HG02571 (cell line): ENCODE measurements around the gene HOXD4.

ENCODE experiments used
- ATAC-seq: cut with Tn5 transposase; IDR thresholded peaks from one replicate; pipeline ENCODE4 v1.9.1; 2021; ENCODE audit warnings: mild to moderate bottlenecking, moderate library complexity; ENCODE audit not compliant: unreplicated experiment

HOXD4 gene

DNA sequence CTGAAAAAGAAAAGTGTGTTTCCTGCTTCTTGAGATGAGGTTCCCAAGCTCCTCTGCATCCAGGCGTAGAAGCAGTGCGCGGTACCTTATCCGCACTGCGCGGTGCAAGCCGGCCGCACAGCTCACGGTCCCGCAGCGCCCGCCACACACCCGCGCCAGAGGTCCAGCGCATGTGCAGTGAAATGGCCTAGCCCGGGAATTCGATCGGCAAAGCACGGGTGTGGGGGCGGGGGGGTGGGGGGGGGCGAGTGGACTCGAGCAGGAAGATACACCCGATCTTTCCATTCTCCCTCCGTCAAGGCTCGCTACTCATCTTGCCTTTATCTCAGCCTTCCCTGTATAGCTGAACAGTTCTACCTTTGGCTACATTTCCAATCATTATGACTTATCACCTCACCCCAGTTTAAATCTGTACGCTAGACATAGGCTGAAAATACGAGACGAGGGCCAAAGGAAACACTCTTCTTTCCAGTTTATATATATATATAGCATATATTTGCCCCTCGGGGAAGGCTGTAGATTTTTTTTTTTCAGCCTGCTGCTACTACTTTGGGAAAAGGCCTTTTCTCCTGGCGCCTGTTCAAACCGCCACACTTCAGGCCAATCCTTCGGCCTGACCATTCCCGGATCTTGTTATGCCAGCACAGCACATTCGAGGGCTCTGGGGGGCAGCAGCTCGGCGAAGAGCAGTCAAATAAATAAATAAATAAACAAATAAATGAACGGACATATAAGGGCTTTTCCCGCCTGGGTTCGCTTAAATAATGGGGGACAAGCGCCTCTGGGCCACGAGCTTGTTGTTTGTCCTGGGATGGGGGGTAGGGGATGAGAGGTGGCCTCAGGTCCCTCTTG, 11.5 kb upstream of the HOXD4 start:
- ATAC-seq: no peak

DNA sequence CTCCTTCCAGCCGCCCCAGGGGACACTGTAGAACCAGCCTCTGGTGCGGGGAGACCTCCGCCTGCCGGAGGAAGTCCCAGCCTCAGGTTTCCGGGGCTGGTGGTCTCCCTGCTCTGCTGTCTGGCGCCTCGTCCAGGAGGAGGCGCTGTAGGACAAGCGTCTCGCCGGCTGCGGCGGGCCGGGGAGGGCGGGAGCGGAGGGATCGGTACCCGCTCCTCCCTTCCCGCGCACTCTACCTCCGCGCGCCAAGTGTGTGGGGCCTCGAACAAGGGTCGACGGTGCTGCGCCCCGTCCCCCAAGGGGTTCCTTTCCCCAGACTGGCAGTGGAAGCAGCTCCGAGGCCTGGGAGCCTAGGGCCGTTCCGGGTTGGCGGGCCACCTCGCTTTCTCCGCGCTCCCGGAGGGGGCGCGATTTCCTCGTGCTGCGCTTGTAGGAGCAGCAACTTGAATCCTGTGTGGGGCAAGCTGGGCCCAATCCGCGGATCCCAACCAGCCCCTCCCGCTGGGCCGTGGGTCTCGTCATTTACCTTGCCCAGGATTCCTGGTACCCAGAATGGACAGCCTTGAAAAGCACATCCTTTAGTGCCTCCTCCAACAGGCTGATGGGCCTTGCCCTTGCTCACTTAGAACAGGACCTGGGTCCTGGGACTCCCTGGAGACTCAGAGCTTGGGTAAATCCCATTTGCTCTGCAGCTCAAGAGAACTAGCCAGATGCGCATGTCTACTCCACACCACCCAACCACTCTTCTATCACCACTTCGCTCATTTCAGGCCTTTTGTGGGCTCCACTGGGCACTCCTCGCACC, 10.6 kb upstream of the HOXD4 start:
- peak; percentile 79 for ATAC-seq

DNA sequence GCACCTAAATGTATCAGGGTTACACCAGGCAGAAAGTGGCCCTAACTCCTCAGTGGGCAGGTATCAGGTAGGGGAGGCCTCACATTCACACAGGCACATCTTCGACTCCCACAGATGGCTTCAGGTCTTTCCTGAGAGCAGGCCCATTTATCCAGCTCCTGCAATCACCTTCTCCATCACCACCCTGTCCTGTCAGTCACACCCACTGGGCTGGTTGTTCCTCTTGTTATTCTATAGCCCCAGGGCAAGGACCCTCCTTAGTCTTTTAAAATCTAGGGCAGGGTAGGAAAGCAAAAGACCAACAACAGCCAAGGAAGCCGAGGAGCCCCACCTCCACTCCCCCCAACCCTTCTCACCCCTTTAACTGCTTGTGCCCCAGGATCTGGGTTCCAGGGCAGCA, 9.1 kb upstream of the HOXD4 start:
- no peak for ATAC-seq

DNA sequence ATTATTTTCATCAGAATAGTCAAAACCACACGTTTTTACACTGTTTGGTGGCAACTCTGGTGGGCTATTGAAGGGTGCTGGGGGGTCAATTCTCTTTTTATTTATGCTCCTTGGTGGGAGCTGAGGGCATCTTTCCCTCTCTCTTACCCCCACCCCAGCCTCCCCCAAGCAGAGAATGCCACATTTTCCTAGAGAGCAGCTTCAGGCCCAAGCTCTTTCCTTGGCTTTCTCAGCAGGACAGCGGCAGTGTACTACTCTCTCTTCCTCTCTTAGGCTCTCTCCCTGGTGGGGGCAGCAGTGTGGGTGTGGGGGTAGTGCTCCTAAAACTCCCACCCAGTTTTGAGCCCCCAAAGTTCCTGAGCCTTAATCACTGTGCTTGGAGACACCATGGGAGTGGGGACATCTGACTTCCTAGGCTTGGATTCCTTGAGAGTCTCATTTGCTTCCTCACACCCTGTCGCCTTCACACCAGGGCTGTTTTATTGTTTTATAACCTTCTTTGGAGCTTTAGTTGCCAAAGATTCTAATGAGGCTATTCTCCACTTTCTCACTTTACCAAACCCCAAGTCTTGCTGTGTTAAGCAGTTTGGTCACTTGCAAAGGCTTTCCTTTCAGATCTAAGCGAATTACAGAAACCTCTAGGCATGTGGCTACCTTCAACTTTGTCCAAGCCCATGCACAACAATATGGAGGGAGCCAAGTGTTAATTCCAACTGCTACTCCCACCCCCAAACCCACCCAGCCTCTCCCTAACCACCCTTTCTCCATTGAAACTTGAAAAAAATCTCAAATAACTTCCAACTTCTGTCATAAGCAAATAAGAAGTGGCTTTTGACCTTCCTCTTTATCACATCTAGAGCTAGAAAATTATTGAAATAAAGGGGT, 6.0 kb upstream of the HOXD4 start:
- no peak for ATAC-seq

DNA sequence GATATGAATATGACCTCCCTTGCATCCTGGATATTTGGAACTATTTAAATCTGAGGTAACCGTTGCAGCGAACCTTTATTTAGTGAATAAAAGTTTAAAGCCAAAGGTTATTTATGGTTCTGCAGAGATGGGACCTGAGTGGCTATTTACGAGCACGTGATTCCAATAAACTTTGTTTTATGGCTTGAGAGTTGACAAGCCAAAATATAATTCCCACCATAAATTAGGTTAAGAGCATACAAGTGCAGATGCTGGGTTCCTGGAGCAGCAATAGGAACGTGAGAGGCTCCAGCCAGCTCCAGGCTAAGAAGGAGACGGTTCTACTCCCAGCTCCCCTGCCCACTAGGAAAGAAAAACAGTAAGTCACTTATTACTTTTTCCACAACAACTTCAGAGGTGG, 5.2 kb upstream of the HOXD4 start:
- ATAC-seq: no peak

DNA sequence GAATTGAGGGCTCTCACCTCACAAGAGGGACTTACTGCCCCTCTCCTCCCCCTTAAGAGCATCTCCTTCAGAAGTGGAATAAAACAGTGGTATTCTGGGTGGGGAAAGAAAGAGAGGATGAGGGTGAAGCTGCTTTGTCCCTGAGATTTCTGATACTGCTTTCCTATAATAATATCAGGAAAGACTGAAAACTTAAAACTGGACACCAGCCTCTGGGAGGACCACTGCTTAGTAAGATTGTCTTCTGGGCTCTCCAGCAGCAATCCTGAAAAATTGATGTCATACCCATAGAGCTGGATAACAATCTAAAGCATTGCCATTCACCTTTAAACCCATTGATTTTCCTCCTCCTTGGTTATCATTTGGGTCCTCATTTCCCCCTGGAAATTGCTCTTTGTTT, 4.7 kb upstream of the HOXD4 start:
- ATAC-seq: no peak

DNA sequence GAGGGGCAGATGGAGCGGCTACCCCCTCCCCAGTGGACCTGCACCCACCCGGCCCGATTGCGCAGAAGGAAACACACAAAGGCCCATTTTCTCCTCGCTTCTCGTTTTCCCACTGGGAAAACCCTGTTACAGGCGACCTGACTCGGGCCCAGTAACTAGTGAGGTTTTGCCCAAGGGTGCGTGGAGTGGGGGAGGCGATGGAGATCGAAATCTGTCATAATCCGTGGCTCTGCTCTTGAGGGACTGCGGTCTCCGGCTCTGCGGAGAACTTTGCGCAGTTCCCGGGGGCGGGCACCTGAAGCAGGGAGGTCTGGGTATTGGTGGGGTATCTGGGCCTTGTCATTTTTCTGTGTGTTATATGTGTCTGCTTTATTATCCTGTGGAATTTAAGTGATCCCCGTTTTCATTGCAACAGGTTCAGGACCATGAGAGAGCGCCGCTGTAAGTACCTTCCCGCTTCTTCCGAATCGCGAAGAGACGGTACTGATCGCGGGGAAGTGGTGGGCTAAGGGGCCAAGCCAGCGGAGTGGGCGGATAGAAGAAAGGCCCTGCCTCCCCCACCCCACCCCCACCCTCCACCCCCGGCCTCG, 4.0 kb upstream of the HOXD4 start:
- ATAC-seq: no peak

DNA sequence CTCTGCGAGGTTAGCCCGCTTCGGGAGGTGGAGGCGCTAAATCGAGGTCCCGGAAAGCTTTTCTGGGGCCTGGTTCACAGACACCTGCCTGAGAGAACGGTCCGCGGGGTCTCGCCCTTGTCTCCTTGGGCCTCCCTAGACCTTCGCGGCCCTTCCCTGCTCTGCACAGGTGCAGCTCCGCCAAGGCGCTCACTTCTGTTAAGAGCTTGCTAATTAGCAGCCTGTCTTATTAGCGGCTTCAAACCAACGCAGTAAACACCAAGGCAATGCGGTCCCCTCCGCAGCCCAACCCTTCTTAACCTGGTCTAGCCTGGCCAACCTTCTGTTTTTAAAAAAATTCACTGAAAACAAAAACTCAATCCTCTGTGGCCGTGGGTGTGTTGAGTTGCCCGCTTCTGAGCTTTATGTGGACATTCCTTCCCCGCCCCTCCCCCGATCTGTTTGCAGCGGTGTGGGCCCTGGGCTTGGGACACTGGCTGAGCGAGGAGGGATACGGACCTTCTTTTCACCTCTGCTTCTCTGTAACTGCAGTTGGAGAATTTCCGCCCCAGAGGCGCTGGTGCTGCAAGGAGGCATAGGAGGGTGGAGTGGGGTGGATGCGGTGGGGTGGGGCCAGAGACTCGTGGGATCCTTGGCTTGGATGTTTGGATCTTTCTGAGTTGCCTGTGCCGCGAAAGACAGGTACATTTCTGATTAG, 3.4 kb upstream of the HOXD4 start:
- ATAC-seq: no peak

DNA sequence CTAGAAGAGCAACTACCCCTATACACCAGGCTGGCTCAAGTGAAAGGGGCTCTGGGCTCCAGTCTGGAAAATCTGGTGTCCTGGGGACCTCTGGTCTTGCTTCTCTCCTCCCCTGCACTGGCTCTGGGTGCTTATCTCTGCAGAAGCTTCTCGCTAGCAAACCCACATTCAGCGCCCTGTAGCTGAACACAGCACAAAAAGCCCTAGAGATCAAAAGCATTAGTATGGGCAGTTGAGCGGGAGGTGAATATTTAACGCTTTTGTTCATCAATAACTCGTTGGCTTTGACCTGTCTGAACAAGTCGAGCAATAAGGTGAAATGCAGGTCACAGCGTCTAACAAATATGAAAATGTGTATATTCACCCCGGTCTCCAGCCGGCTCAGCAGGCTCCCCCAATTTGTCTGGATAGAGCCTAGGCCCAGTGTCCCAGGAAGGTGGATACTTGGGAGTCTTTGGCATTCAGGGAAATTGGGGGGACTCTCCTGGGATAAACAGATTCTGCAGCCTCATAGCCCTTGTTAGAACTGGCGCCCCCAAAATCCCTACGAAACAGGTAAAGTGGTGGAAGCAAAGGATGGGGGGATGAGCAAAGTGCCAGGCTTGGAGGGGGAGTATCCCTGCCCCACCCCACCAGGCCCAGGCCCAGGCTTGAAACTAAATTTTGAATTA, 2.5 kb upstream of the HOXD4 start:
- no peak for ATAC-seq

DNA sequence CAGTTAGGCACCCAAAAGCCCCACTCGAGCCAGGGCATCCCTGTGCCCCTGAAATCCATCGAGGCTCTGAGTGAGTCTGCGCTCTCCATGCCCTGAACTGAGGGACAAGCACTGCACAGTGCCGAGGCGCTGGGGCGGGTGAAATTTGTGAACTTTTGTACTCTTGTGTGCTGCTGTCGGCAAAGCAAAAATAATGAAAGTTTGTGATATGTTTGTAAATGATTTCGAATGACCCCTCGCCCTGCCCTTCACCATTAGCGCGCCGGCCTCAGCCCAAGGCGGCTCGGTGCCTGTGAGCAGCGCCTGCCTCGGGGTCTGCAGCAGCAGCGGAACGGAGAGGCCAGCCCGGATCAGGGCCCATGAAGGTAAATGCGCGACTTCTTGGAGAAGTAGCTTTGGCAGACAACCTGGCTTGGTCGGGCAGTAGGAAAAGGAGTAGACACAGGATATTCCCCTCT, 1.8 kb upstream of the HOXD4 start:
- ATAC-seq: no peak

DNA sequence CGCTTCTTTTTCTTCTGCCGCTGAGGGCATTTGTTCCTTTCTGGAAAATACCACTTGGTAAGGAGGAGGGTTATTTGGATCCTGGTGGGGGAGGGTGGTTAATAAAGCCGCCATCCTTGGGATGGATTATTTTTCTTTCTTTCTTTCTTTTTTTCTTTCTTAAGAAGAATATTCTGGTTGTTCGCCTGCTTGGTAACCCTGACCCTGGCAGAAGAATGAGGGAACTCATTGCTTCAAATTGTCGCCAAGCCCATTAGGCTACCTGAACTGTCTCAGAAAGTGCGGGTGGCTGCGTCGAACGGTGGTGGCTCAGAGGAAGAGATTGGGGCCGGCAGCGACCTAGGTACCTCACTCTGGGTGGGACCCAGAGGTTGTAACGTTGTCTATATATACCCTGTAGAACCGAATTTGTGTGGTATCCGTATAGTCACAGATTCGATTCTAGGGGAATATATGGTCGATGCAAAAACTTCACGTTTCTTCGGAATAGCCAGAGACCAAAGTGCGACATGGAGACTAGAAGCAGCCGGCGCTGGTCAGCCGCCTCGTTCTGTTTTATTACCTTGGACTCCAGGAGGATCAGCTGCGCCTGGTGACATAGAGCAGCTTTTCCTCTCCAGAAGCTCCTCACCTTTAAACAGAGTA, 1.3 kb upstream of the HOXD4 start:
- ATAC-seq: no peak

DNA sequence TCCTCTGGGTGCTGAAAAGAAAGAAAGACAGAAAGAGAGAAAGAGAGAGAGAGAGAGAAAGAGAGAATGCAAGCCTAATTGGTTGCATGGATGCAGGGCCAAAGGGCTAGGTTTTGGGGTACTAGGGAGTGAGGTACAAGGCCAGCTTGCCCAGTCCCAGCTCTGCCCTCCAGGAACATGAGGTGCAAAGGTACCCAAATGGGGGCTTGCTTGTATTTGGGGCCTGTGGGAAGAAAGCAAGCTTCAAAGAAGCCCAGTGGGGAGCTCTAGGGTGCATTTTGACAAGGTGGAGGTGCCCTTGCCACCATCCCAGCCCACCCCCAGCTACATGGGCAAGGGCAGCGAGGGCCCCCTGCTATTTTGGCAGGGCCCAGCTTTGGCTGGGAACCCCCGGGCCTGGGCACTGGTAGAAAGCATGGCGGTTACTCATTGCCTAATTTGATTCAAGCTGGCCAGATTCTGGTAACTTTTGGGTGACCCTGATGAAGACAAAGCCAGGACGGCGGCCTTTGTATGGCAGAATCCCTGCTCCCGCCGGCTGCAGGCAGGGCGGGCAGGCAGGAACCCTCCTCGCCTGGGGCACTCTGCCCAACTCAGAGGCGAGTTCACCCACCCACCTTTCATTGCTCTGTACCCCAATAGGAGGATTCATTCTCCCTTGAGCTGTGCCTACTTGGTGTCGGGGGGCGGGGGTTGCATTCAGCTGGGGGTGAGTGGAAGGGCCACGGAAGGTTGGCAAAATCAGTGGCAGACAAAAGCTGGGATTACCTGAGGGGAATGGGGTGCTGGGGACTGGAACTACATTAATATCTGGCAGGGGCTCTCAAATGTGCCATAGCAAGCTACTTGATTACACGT, 537 bp upstream of the HOXD4 start:
- ATAC-seq: no peak

DNA sequence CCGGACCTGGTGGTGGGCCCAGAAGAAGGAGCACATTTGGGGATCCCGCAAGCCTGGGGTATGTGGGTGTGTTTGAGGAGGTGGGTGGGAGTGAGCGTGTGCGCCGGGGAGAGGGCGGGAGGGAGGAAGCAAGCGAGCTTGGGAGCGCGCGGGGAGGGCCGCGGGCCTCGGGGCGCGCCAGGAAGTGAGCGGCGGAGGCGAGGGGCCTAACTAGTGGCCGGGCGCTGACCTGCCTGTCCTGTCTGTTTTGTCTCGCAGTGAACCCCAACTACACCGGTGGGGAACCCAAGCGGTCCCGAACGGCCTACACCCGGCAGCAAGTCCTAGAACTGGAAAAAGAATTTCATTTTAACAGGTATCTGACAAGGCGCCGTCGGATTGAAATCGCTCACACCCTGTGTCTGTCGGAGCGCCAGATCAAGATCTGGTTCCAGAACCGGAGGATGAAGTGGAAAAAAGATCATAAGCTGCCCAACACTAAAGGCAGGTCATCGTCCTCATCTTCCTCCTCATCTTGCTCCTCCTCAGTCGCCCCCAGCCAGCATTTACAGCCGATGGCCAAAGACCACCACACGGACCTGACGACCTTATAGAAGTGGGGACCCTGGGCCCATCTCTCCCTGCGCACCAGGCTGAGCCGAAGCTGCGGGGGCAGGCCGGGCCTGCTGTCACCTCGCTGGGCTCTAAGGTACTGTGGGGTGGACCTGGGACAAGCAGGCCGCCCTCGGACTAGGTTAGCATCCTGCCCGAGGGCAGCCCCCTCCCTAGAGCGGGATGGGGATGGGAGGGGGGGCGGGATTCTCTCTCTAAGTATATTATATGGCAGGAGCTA, 1.2 kb downstream of the HOXD4 start:
- ATAC-seq: no peak

DNA sequence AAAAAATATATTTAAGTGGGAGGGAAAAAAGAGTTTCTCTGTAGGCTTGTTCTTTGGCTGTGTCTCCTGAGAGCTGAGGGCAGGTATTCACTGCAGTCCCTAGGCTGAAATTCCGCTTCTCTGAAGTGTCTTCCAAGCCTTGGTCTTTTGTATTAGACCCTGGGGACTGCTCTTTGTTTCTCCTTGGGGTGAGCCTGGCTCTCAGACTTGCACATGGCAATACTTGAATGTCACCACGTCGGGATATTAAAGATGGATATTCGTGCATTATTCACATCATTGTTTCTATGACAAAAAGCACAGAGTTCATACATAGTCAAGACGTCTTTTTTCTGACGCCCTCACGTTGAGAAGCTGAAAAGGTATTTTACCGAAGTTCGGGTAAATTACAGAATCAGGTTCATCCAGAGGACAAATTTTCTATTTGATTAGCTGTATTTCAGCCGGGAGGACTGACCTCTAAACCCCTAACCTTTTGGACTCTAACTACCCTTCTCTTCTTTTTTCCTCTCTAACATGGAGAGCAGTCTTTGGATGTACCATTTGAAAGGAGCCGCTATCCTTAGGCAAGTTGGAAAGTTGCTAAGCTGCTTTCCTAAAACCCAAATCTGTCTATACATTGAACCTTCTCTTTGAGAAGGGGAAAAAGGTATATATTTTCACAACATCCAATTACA, 3.4 kb downstream of the HOXD4 start:
- no peak for ATAC-seq

DNA sequence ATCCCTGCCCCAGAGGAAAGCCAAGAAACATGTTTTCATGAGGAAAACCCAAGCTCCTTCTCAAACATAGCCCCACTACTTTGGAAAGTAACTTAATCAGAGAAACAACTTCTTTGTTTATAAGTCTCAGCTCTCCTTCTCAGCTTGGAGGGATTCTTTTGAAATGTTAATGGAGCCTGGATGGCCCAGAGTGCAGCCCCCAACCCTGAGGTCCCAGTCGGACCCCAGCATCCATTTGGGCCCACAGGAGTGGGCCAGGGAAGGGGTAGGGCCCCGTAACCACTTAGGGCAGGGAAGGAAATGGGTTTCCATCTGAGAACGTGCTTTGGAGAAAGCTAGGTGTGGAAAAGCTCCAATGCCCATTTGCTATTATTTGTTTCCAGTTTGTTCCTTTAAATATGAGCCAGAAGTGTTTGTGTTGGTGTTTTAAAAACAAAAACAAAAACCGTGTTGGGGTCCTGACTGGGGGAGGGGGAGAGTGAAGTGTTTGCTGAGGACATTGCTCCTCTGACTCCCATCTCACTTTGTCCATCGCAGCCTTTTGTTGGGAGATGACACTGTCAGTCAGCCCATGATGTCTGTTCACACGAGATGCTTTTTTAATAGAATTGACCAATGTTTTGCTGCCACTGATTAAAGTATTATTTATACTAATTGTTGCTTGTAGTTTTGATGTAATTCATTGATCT, 4.2 kb downstream of the HOXD4 start:
- ATAC-seq: no peak

DNA sequence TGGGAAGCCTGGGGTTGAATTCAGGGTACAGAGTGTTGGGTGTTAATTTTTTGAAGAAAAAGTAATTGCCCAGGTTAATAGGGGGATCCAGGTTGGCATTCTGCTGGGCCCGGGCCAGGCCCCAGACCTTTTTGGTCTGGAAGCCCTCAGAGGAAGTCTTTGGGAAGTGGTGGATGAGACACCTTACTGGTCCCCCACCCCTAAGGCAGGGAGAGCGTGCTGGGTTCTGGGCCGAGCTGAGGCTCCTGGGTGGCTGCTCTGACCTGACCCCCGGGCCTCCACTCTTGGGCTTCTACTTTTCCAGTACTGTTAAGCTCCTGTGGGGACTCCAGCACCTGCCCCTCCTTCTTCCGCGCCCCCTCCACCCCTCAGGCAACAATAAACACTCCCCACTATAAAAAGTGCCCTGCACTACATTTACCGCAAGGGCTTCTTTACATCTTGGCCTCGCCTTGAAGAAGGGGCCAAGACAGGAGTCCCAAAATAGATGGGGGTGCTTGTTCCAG, 5.0 kb downstream of the HOXD4 start:
- no peak for ATAC-seq
